Heart left ventricle (tissue), 13 donors: ENCODE results near the gene FSD1L.

Source experiments
- CTCF ChIP-seq, 12 donors: fragments of 200-600 bp; sonication (generic) in 4 of 12; IDR thresholded peaks; one replicate each; pipeline versions ENCODE4 v1.5.0 to v1.8.0; 2018 to 2022; ENCODE audit warnings: antibody characterized with exemption in 12 of 12, mild to moderate bottlenecking in 5 of 12
- POLR2A ChIP-seq, 2 donors: fragments of 450-650 bp; IDR thresholded peaks; one replicate each; pipeline ENCODE4 v1.6.1; 2017; ENCODE audit warnings: antibody characterized with exemption in 2 of 2, mild to moderate bottlenecking in 2 of 2, moderate library complexity in 2 of 2
- donor health status: ischemic (EF 13 %, LVEDD 7.1; RV severe dilation, severe dysfunction).
- donor health status: DM: no; HTN: yes; CAD: no.
- donor health status: DM: no; HTN: no; CAD: no.
- donor health status: ischemic (EF 25% LVEDD 6.9; RV normal size, moderate dysfunction).
- donor health status: ischemic (EF 25% LVEDD 5.7; RV mildly dilated, moderate dysfunction).
- donor health status: ischemic (EF 35%, LVEDD 5.7; RV mildly dilated, moderate dysfunction).
- donor health status: nonischemic (EF 11% LVEDD 7.7; RV severe dilation, severe dysfunction).
- donor health status: DM: yes; HTN: yes; CAD: no.
- donor health status: PGD.
- donor health status: ischemic (EF 29% LVEDD 5.4; RV normal size, mild dysfunction).
- donor health status: nonischemic (EF 23%, LVEDD 6.1; RV moderate dilation, normal function).

- TF ChIP-seq CTCF (IDR thresholded peaks at IDR 0.05) = no peak
- no peak for TF ChIP-seq POLR2A (IDR thresholded peaks at IDR 0.05)
Measured at GRCh38 chr9:105443121-105443520, 4.7 kb upstream of the FSD1L start.
